IMR-90 (cell line): ENCODE data around the gene SELENOS. TPM values are rescaled to one million over a fixed set of nuclear protein-coding genes. Genes with fewer than 3 reads are reported as not detected.

ENCODE experiments used
- ATAC-seq: fragments of 200-7000 bp; cut with Tn5 transposase; 2 replicates; pipeline ENCODE4 v1.9.1; 2020; ENCODE audit warnings: low read depth, mild to moderate bottlenecking, moderate library complexity
- BruUV-seq: library from RNA; stranded (reverse); fragments of 400-500 nt; replicated peaks from 2 replicates; lab custom pipeline; 2021; lab: Mats Ljungman, UMichigan
- CTCF ChIA-PET: fragments of 300-600 bp; formaldehyde crosslinking; extraction: SDS; loops from one replicate; lab custom pipeline; 2021; ENCODE audit warnings: antibody characterized with exemption; lab: Yijun Ruan, JAX
- POLR2A ChIA-PET: fragments of 300-600 bp; sonication (Branson Sonifier 250); formaldehyde crosslinking; loops from one replicate; lab custom pipeline; 2022; ENCODE audit warnings: antibody characterized with exemption; ENCODE audit not compliant: unreplicated experiment; lab: Charles Lee
- DNase-seq: peaks from one replicate; pipeline ENCODE4 v3.0.0; 2013
- H2AFZ ChIP-seq: replicated peaks from 2 replicates; pipeline ENCODE3; 2013; ENCODE audit warnings: low read length, mild to moderate bottlenecking; ENCODE audit not compliant: poor library complexity
- H2AK5ac ChIP-seq: 2 replicates; pipeline ENCODE4 v1.6.1; 2013; ENCODE audit warnings: low read depth, low read length, inconsistent platforms
- H2AK9ac ChIP-seq: replicated peaks from 2 replicates; pipeline ENCODE3; 2013; ENCODE audit warnings: mild to moderate bottlenecking, low read depth, low read length, moderate library complexity; ENCODE audit not compliant: poor library complexity
- H2BK120ac ChIP-seq: 2 replicates; pipeline ENCODE4 v1.6.1; 2013; ENCODE audit warnings: low read depth, low read length, inconsistent platforms
- H2BK15ac ChIP-seq: 3 replicates; pipeline ENCODE4 v1.6.1; 2013; ENCODE audit warnings: low read depth, low read length, inconsistent platforms
- H2BK20ac ChIP-seq: 2 replicates; pipeline ENCODE4 v1.6.1; 2013; ENCODE audit warnings: low read depth, mild to moderate bottlenecking, inconsistent platforms, low read length, moderate library complexity
- H2BK5ac ChIP-seq: 2 replicates; pipeline ENCODE4 v1.6.1; 2013; ENCODE audit warnings: mild to moderate bottlenecking, low read depth, low read length, inconsistent platforms; ENCODE audit not compliant: poor library complexity, severe bottlenecking
- H3K14ac ChIP-seq: replicated peaks from 2 replicates; pipeline ENCODE4 v1.6.1; 2013; ENCODE audit warnings: low read depth, low read length, inconsistent platforms
- H3K18ac ChIP-seq: 2 replicates; pipeline ENCODE4 v1.6.1; 2013; ENCODE audit warnings: low read depth, low read length, control low read depth
- H3K23ac ChIP-seq: 2 replicates; pipeline ENCODE4 v1.6.1; 2013; ENCODE audit warnings: low read depth, low read length, inconsistent platforms
- H3K27ac ChIP-seq: 2 replicates; pipeline ENCODE4 v1.5.1; 2013; ENCODE audit warnings: mild to moderate bottlenecking, control low read depth, low read length; ENCODE audit not compliant: insufficient read depth
- H3K27me3 ChIP-seq: 2 replicates; pipeline ENCODE4 v1.6.1; 2013; ENCODE audit warnings: low read length; ENCODE audit not compliant: control insufficient read depth, insufficient read depth
- H3K36me3 ChIP-seq: 2 replicates; pipeline ENCODE4 v1.6.1; 2013; ENCODE audit warnings: low read length, mixed read lengths; ENCODE audit not compliant: control insufficient read depth, insufficient read depth
- H3K4ac ChIP-seq: 2 replicates; pipeline ENCODE4 v1.6.1; 2013; ENCODE audit warnings: low read depth, low read length, inconsistent platforms
- H3K4me1 ChIP-seq: 2 replicates; pipeline ENCODE4 v1.6.1; 2013; ENCODE audit warnings: low read length, mixed read lengths; ENCODE audit not compliant: control insufficient read depth, insufficient read depth
- H3K4me2 ChIP-seq: 2 replicates; pipeline ENCODE4 v1.6.1; 2013; ENCODE audit warnings: low read depth, mild to moderate bottlenecking, control low read depth, low read length, moderate library complexity
- H3K4me3 ChIP-seq: 2 replicates; pipeline ENCODE4 v1.5.1; 2013; ENCODE audit warnings: low read depth, mild to moderate bottlenecking, control low read depth, low read length, moderate library complexity; ENCODE audit not compliant: insufficient read depth
- H3K56ac ChIP-seq: 2 replicates; pipeline ENCODE4 v1.6.1; 2013; ENCODE audit warnings: low read length, inconsistent platforms; ENCODE audit not compliant: insufficient read depth; ENCODE audit errors: extremely low read depth
- H3K79me1 ChIP-seq, 2 experiments: 2 replicates each; pipeline ENCODE4 v1.6.1; 2013; ENCODE audit warnings: low read length in 2 of 2, inconsistent platforms in 1 of 2, low read depth in 1 of 2
- H3K9ac ChIP-seq: 2 replicates; pipeline ENCODE4 v1.6.1; 2013; ENCODE audit warnings: low read depth, low read length, control low read depth
- H3K9me1 ChIP-seq: 2 replicates; pipeline ENCODE4 v1.6.1; 2013; ENCODE audit warnings: low read length, inconsistent platforms; ENCODE audit not compliant: insufficient read depth
- H3K9me3 ChIP-seq: 2 replicates; pipeline ENCODE4 v1.6.1; 2013; ENCODE audit warnings: low read length; ENCODE audit not compliant: control insufficient read depth, insufficient read depth
- H4K20me1 ChIP-seq: 2 replicates; pipeline ENCODE4 v1.6.1; 2013; ENCODE audit warnings: low read length, inconsistent platforms; ENCODE audit not compliant: insufficient read depth
- H4K5ac ChIP-seq: 2 replicates; pipeline ENCODE4 v1.6.1; 2013; ENCODE audit warnings: mild to moderate bottlenecking, low read depth, low read length, control low read depth
- H4K8ac ChIP-seq, 2 experiments: 2 replicates each; pipeline ENCODE4 v1.6.1; 2013; ENCODE audit warnings: low read depth in 2 of 2, low read length in 2 of 2, control low read depth in 1 of 2, inconsistent platforms in 1 of 2
- H4K91ac ChIP-seq: 2 replicates; pipeline ENCODE4 v1.6.1; 2013; ENCODE audit warnings: low read depth, low read length, inconsistent platforms; ENCODE audit not compliant: insufficient read depth
- BHLHE40 ChIP-seq: fragments of 150-350 bp; IDR thresholded peaks from 2 replicates; pipeline ENCODE4 v1.6.1; 2016; ENCODE audit warnings: mild to moderate bottlenecking, low read depth, low read length
- CHD1 ChIP-seq: IDR thresholded peaks from 2 replicates; pipeline ENCODE4 v1.6.1; 2012; ENCODE audit warnings: low read depth, low read length, improper control_type of control experiment
- NFE2L2 ChIP-seq: fragments of 150-350 bp; IDR thresholded peaks from 2 replicates; pipeline ENCODE4 v1.6.1; 2016; ENCODE audit warnings: low read depth, mild to moderate bottlenecking, low read length
- RCOR1 ChIP-seq: IDR thresholded peaks from 2 replicates; pipeline ENCODE4 v1.6.1; 2012; ENCODE audit warnings: mild to moderate bottlenecking, low read length, improper control_type of control experiment; ENCODE audit not compliant: insufficient replicate concordance
- RFX5 ChIP-seq: IDR thresholded peaks from 2 replicates; pipeline ENCODE4 v1.8.0; 2012; ENCODE audit warnings: low read depth, mild to moderate bottlenecking, low read length, moderate library complexity
- USF2 ChIP-seq: fragments of 150-350 bp; IDR thresholded peaks from 2 replicates; pipeline ENCODE4 v1.6.1; 2017; ENCODE audit warnings: mild to moderate bottlenecking, antibody characterized with exemption, low read length, low read depth
- WGBS, 2 experiments: methylation state at CpG; one replicate each; pipeline versions ENCODE4 v1.1.5 to v1.1.7; 2013; ENCODE audit warnings: missing lambda C conversion rate in 2 of 2; ENCODE audit not compliant: insufficient read length in 1 of 2; ENCODE audit errors: extremely low coverage in 2 of 2; 5-methylcytosine and 5-hydroxymethylcytosine counted together
- dilution Hi-C: fragments of 300-500 bp; cut with HindIII; formaldehyde crosslinking; loops from one replicate; pipeline ENCODE4 v1.14.3; 2018; ENCODE audit warnings: low sequenced_read_pairs; ENCODE audit not compliant: unreplicated experiment
- in situ Hi-C: fragments of 300-500 bp; cut with MboI; formaldehyde crosslinking; loops from 3 replicates; pipeline ENCODE4 v1.14.3; 2019; ENCODE audit warnings: low sequenced_read_pairs, inconsistent platforms, mixed read lengths
- intact Hi-C: fragments of 100-400 bp; cut with micrococcal nuclease; formaldehyde crosslinking; loops from 2 replicates; pipeline ENCODE4 v1.10.0; 2022
- polyA plus RNA-seq, 3 experiments: library from polyadenylated mRNA; depleted of rRNA; stranded (reverse); fragments of >200 nt; gene quantifications; 2 replicates each; pipeline ENCODE4 v1.2.3, GENCODE V29; 2012; ENCODE audit warnings: low replicate concordance in 1 of 3
- total RNA-seq: library from RNA; depleted of rRNA; stranded (reverse); fragments of >200 nt; gene quantifications from 2 replicates; pipeline ENCODE4 v1.2.3, GENCODE V29; 2012
- TF ChIP-seq, protein P1 (sequence below): conservative IDR thresholded peaks from 2 replicates; pipeline ENCODE4 v1.5.1; 2012; ENCODE audit warnings: mild to moderate bottlenecking, low read depth, low read length, improper control_type of control experiment

Gene SELENOS
- total and polyA plus RNA-seq, 2 of the 4 experiments (the other 2 are of a cell fraction) = 39.8 to 77.1 TPM

DNA sequence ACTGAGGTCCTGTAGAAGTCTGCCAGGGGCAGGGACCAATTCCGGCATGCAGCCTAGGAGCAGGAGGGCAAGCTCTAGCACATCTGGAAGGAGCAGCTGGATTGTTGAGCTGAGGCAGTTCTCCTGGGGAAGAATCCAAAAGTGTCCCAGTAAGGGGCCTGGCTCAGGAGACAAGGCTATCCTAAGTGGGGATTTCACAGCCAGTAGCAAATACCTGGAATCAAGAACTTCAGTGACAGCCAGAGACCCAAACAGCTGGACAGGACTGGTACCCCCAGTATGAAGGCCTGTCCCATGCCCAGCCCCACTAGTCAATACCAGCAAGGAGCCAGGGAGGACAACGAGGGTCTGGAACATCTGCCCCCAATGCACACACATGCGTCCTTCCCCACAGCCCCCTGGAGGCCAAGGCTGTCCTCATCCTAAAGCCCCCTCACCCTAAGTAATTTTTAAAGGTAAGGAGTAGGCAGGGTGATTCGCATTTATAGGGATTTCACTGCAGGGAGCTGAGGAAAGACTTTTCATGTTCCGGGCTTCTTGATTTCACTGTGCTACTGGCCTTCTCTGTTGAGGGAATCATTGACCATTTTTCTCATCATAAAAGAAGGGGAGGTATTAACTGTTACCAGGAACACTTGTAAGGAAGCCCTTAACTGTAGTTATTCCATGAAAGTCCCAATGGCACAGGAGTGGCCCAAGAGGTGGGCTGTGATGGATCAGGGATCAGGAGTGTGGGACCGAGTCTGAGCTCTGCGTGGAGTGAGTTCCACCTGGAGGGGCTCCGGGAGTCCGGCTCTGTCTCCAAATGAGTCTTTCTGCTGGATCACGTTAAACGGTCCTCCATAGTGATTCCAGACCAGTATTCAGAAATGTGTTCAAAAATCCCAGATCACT, 22.9 kb downstream of the SELENOS start:
- DNase-seq (no peak), ATAC-seq (no peak)
- ChIA-PET POLR2A (no interaction called here), CTCF (interaction anchor here (0.9 kb wide), 1 partner anchor 239 kb away, joined by 3 read pairs; no protein-coding TSS in a partner anchor)
- Histone ChIP-seq H3K4me3 (no peak overlapping the region), H3K9me1 (no peaks in the 10 kb centered on the region), H3K18ac (no peak overlapping the region), H4K8ac (no peak overlapping the region), H2BK15ac (no peak overlapping the region), H3K27me3 (no peaks in the 10 kb centered on the region), H3K79me1 (peaks cover 0 to 20% of the 10 kb centered on the region in 2 experiments; a peak in 2 of 4 replicates), H2BK5ac (no peak overlapping the region), H2BK20ac (no peak overlapping the region), H4K5ac (peak overlapping the region; percentile 4; the same call in 1 of the 2 replicates), H2AFZ (no peak overlapping the region), H3K9ac (no peak overlapping the region), H3K4ac (no peak overlapping the region; the same call in 1 of the 2 replicates), H3K4me1 (peaks cover 13% of the 10 kb centered on the region), H3K36me3 (peaks cover 2% of the 10 kb centered on the region; the same call in 1 of the 2 replicates), H3K23ac (peak overlapping the region; percentile 45; the same call in 1 of the 2 replicates), H3K56ac (no peak overlapping the region), H3K9me3 (no peaks in the 10 kb centered on the region), H2AK5ac (peak overlapping the region; percentile 28; the same call in 1 of the 2 replicates), H2BK120ac (no peak overlapping the region), H3K4me2 (no peak overlapping the region), H3K14ac (no peak overlapping the region), H3K27ac (no peak overlapping the region), H4K91ac (no peak overlapping the region), H2AK9ac (no peak overlapping the region), H4K20me1 (peaks cover 15% of the 10 kb centered on the region)
- no peak for TF ChIP-seq CHD1
- no peak for TF ChIP-seq BHLHE40
- TF ChIP-seq RCOR1 = no peak
- no peak for TF ChIP-seq RFX5
- TF ChIP-seq, protein P1, sequence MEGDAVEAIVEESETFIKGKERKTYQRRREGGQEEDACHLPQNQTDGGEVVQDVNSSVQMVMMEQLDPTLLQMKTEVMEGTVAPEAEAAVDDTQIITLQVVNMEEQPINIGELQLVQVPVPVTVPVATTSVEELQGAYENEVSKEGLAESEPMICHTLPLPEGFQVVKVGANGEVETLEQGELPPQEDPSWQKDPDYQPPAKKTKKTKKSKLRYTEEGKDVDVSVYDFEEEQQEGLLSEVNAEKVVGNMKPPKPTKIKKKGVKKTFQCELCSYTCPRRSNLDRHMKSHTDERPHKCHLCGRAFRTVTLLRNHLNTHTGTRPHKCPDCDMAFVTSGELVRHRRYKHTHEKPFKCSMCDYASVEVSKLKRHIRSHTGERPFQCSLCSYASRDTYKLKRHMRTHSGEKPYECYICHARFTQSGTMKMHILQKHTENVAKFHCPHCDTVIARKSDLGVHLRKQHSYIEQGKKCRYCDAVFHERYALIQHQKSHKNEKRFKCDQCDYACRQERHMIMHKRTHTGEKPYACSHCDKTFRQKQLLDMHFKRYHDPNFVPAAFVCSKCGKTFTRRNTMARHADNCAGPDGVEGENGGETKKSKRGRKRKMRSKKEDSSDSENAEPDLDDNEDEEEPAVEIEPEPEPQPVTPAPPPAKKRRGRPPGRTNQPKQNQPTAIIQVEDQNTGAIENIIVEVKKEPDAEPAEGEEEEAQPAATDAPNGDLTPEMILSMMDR = no peak
- TF ChIP-seq NFE2L2 = no peak
- TF ChIP-seq USF2 = no peak
- dilution Hi-C loops (no loop called here), in situ Hi-C loops (loop anchor here (5.0 to 25.0 kb wide), 4 partner anchors 162 to 542 kb away; partner anchors contain the start of gene LRRK1), intact Hi-C loops (loop anchor here (5.0 kb wide), 2 partner anchors 337 to 627 kb away; partner anchors contain the start of gene LRRK1)
- BruUV-seq = no TSS peak
- WGBS, 2 experiments = 47% methylated on average over 3 of the region's 11 CpGs; no CpG with 5 or more reads in 1 of the 2 experiments
